Spleen (tissue), 7 donors: ENCODE measurements around the gene PNMA3.

ENCODE experiments used
- CTCF ChIP-seq, 11 experiments: fragments of 200-600 bp in 7 of 11; fragments of 450-650 bp in 4 of 11; sonication (generic) in 4 of 11; IDR thresholded peaks in 8 of 11; conservative IDR thresholded peaks in 3 of 11; 1 replicate in 7 of 11; 2 replicates in 4 of 11; pipeline versions ENCODE4 v1.4.0 to v1.8.0; 2016 to 2021; ENCODE audit warnings: antibody characterized with exemption in 11 of 11, inconsistent platforms in 4 of 11, mild to moderate bottlenecking in 1 of 11
- POLR2A ChIP-seq, 3 donors: fragments of 450-650 bp; IDR thresholded peaks; one replicate each; pipeline ENCODE4 v1.5.1; 2017; ENCODE audit warnings: antibody characterized with exemption in 3 of 3, mild to moderate bottlenecking in 1 of 3
- donor health status: DM: no; HTN: no; CAD: no; lungs with moderate emphysema.
- donor health status: DM: no; HTN: no; CAD: no.
- donor health status: DM: no; HTN: no; CAD: no.

GRCh38 chrX:153060095-153060445, 3.8 kb downstream of the PNMA3 start:
- TF ChIP-seq POLR2A (IDR thresholded peaks at IDR 0.05) = no peak
- no peak for TF ChIP-seq CTCF (IDR thresholded peaks at IDR 0.05 in 8 of 11, conservative IDR thresholded peaks at IDR 0.05 in 3 of 11)
